Measurements from ENCODE around the gene MB.
"Not testable (repeated sequence)": the region's sequence is repeated elsewhere in the genome, so short reads cannot be mapped to it uniquely, and the experiment has no call there.

MB gene

DNA sequence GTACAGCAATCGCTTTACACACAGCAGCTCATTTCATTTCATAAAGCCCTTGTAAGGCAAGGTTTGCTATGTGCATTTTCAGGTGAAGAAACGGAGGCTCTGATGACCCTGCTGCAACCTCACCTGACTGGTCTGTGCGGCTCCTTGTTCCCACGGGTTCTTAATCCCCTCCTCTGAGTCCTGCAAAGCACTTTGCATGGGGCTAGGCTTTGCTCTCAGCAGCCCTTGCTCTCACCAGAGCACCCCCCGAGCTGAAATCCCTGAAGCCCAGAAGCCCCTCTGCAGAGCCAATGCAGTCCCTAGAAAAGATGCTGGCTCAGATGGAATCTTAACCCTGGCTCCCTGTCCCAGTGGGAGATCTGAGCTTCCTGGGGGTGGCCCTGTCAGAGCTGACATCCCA lies 20.1 kb upstream of the MB start:
- DNase-seq (ENCODE audit: low read depth), result no peak

DNA sequence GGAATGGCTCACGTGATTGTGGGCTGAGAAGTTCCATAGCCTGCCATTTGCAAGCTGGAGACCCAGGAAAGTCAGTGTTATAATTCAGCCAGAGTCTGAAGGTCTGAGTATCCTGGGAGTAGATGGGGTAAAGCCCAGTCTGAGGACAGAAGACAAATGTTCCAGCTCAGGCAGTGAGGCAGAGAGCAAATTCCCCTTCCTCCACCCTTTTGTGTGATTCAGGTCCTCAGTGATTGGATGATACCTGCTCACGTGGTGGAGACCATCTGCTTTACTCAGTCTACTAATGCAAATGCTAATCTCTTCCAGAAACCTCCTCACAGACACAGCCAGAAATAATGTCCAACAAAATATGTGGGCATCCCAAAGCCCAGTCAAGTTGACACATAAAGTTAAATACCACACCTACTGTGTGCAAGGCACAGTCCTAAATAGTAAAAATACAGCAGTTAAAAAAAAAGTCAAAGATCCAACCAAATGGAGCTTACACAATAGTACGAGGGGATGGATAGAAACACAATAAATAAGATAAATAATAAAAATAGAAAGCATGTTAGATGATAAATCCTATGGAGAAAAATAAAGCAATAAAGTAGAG lies 17.9 kb upstream of the MB start:
- no peak for DNase-seq (ENCODE audit: low read depth)

DNA sequence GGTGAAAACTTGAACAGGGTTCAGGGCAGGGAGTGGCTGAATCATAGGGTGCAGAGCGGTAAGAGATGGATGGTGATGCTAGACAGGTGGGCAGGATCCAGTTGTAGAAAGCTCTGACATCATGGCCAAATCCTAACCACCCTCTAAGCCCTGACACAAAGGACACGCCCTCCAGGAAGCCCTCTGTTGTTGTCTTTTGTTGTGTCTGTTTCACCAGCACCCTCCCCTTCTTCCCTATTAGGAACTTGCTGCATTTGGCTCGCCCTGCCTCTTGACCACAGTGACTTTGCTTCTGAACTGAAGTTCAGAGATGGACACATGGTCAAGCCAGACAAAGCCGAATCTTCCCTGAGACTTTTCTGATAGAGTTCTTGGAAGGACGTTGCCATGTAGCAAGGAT lies 16.9 kb upstream of the MB start:
- no peak for DNase-seq (ENCODE audit: low read depth)

DNA sequence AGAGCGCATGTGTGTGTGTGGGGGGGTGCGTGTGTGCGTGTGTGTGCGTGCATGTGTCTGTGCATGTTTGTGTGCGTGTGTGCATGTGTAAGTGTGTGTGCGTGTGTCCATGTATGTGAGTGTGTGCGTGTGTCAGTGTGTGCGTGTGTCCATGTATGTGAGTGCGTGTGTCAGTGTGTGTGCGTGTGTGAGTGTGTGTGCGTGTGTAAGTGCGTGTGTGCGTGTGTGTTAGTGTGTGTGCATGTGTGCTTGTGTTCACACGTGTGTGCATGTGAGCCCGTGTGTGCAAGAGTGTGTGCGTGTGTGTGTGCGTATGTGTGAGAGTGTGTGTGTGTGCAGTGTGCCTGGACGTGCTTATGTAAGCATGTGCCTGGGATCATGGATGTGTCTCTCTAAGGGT lies 16.4 kb upstream of the MB start:
- no peak for DNase-seq (ENCODE audit: low read depth)

DNA sequence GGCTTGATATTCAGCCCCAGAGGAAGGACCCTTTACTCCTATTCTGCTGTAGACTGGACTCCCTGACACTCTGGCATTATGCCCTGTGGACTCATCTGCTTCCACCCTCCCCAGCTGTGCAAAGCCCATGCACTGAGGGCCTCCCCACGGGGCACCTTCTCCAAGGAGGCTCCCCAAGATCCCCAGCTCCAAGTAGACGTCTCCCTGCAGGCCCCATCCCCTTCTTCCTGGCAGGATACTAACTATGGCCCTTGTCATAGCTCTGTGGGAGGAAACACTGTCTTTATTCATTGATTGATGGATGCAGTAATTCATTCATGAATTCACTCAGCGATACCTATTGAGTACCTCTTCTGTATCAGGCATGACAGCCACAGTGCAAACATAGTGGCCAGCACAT lies 15.8 kb upstream of the MB start:
- DNase-seq (ENCODE audit: low read depth), result no peak

DNA sequence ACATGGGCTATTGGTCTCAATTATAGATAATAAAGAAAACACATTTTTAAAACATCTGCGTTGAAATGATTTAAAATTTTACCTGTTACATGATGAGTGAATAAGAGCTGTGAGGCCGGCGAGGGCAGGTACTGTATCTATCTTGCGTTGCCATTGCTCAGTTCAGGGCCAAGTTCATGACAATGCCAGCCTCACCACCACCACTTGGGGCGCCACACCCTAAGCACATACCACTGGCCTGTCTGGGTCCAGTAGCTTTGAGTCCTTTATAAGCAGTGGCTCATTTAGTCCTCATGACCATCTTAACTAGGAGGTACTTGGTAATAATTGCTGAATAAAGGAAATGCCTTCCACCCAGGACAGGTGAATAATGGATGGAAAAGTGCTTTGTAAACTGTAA lies 14.5 kb upstream of the MB start:
- no peak for DNase-seq (ENCODE audit: low read depth)

DNA sequence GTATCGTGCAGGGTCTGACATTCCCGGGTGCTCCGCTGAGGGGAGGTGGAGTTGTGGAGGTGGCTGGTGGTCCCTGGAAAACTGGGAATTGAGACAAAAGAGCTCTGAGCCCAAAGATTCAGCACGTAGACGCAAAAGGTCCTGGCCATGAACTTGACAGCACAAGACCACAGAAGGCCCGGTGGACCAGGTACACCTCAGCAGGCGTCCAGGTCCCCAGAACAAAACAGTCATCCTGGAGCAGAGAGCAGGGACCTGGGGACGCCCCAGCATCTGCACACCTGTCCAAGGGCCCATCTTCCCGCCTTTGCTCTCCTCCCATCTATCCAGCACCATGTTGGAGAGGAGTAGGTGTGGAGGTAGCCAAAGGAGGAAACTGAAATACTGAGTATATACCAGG lies 13.8 kb upstream of the MB start:
- no peak for DNase-seq (ENCODE audit: low read depth)

DNA sequence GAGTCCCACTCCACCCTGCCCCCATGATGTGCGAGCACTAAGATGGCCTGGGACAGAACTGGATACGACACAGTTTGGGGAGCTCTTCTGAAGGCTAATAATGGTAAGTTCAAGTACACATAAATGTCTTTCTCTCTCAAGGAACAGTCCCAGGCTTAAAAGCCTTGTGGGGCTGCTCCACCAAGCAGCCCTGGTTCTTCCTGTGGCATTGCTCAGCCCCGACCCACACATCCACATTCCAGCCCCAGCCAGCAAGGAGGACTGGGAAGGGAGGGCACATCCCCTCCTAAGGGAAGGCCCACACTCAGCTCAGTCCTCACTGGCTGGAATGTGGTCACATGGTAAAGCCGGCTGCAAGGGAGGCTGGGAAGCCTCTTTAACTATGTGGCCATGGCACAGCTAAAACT lies 13.3 kb upstream of the MB start:
- DNase-seq (ENCODE audit: low read depth), result peak; percentile 41

DNA sequence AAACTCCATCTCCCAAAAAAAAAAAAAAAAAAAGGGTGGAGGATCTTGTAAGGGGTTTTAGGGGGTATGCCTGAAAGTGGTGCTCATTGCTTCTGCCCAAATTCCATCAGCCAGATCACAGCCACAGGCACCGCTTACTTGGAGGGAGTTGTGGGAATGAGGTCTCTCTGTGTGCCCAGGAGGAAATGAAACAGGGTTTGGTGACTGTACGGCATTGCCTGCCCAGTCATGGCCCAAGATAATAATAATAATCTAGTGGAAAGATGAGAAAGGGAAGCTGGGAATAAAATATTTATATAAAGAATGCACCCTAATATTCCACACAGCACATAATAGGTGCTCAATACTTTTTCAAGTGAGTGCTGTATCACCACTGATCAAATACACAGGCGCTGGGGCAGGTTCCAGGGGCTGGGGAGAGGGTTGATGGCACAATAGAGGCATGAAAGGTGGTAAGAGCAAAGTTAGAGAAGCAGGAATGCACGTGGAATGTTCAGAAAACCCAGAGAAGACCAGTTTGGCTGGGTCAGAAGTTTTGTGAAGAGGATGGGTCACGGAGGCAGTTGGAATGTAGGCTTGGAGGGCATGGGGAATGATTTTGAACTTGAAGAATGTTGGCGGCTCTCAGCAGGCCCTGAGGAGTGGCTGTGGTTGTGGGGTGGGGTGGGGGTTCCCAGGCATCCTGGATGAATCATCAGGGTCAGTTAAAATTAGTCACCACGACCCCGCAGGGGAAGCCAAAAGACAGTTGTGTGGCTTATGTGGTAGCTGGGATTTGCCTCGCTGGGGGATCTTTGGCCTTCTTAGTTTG lies 12.5 kb upstream of the MB start:
- peak; percentile 95 for DNase-seq (ENCODE audit: low read depth)

DNA sequence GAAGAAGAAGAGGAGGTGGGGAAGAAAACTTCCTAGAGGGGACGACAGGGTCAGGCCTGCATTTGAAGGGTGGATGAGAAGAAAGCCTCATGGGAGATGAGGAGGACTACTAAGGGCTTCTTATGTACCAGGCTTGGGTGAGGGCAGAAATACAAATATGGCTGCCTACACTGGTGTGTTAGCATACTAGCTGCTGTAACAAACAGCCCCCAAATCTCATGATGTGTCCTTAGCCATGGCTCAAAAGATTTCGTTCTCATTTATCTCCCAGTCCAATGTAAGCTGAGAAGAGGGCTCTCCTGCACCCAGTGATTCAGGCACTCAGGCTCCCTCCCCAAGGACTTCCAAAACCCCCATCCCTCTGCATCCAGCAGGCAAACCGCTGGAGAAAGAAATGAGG lies 11.6 kb upstream of the MB start:
- no peak for DNase-seq (ENCODE audit: low read depth)

DNA sequence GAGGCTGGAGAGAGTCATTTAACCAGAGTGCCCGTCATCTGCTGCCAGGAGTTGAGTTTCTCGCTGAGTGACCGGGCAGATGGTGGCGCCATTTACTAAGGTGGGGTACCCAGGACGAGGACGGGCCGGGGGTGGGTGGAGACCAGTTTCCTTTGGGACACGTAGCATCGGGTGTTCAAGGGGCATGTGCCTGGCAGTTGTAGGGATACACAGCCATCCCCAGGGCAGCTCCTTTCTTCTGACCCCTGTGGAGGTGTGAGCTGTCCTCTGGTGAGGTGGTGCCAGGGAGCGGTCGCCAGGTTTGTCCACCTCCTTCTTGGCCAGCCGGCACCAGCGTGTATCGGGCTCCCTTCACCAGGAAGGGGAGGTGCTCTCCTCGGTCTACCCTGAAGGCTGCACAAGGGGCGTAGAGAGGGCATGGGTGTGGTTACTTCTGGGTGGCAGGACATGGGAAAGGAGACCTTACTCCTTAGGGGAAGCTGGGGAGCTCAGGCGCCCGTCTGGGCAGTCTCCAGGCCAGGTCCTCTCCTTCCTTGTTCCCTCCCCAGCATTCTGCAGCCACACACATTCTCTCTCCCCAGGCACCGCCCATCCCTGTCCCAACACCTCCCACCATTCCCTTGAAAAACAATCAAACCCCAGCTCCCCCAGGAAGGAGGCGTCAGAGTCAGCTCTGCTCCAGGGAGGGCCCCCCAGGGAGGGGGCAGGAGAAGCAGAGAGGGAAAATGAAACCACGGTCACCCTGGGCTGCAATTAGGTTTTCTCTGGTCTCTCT lies 10.3 kb upstream of the MB start:
- peak; percentile 67 for DNase-seq (ENCODE audit: low read depth)

DNA sequence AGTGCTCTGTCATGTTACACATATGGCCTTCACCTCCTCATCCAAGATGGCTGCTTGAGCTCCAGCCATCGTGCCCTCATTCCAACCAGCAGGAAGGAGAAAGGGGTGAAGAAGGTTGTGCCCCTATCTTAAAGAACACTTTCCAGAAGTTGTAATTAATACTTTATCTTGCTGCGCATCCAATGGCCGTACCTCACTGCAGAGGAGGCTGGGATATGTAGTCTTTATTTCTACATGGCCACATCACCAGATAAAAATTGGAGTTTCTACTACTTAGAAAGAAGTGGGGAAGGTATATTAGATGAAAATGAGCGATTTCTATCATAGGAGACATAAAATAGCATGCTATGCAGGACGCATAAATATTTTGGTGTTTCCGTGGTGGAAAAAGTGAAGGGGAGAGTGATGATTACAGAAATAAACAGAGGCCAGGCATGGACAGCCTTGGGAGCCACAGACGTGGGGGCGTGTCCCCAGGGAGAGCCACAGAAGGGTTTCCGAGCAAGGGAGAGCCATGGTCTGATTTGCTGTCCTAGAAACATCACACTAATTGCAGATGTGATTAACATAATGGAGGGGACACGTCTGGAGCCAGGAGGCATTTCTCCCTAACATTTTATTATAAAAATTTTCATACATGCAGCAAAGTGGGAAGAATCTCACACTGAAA lies 8.8 kb upstream of the MB start:
- no peak for DNase-seq (ENCODE audit: low read depth)

DNA sequence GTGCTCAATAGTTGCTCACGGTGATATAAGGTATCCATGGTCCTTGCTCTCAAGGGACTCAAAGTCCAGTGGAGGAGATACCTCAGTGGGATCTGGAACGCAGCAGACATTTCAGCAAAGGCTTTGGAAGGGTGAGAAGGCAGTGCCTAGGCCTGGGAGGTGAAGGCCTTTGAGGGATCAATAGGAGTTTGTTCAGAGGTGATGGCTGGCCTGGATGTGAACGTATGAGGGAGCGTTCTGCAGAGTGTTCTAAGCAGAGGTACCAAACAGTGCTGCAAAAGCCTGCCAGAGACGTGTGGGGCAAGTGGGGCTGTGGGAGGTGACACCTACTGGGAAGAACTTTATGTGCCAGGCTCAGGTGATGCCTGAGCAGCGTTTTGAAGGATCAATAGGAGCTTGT lies 7.4 kb upstream of the MB start:
- DNase-seq (ENCODE audit: low read depth), result no peak

DNA sequence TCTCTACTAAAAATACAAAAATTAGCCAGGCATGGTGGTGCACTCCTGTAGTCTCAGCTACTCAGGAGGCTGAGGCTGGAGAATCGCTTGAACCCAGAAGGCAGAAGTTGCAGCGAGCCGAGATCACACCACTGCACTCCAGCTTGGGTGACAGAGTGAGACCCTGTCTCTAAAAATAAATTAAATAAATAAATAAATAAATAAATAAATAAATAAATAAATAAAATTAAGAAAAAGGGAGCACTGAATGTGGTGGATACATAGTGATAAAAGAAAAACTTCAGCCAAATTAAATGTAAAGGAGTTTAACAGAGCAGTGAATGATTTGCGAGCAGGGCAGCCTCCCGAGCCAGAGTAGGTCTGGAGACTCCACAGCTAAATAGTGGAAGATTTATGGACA lies 6.8 kb upstream of the MB start:
- DNase-seq (ENCODE audit: low read depth), result not testable (repeated sequence)

DNA sequence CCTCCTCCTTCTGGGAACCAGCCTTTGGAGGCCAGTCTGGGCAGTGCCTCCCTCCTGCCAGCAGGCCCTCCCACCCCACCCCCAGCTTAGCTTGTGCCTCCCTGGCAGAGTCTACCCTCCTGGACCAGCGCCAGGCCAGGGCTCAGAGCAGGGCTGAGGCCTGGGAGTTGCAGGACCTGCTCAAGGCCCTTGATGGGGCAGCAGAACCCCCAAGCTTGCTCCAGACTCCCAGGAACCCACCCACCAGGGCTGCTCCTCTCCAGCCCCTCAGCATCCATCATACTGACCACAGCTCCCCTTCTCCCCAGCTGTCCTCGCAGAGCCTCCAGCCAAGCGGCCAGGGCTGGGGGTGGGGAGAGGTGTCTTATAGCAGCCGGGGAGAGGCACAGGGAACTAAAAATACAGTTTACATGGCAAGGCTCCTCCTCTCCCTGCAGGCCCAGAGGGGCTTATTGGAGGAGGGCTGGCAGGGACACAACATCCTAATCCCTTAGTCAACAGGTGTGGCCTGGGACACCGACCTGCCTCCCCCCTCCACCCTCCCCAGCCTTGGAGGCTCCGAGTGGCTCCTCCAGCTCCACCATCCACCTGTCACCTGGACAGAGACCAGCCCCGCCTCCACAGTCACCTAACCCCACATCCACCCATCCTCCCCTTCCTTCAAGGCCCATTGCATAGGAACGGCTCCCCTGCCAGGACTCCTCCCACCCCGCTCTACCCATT lies 5.2 kb upstream of the MB start:
- no peak for DNase-seq (ENCODE audit: low read depth)

DNA sequence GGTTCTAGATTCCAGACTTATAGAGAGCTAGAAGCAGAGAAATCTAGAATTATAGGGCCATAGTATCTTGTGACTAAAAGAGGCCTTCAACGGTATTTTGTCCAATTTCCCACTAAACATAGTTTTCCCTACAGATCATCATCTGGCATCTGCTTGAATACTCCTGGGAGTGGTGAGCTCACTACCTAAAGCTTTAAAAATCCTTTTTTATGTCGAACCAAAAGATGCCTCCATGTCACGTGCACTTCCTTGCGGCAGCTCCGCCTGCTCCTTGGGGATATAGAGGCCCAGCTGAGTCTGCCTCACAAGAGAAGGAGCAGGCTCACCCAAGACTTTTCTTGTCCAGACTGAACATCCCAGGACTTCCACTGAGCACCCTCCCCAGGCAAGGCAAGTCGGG lies 4.3 kb upstream of the MB start:
- DNase-seq (ENCODE audit: low read depth), result no peak

DNA sequence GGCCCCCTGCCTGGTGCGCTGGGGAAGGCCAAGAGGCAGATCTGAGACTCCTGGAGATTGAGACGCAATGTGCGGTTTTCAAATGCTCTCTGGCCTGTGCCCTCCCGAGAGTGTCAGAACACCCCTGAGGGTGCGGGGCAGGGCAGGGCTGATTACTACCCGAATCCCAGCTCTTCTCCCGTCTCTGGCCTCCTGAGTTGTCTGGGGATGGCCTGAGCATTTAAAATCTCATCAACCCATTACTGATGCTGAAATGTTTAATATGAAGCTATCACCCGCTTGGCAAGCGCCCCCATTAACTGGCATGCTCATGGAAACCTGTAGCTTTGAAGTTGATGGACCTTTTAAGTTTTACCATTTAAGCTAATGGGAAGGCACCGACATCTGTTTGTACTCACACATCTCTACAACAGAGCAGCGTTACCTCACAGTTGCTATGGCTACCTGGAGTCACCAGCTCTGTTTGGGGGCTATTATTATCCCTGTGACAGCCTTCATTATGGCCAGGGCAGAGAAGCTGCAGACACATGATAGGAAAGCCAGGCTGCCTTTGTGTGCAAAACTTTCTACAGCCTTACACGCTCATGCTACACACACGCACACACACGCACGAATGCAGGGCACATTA lies 3.6 kb upstream of the MB start:
- DNase-seq (ENCODE audit: low read depth), result no peak

DNA sequence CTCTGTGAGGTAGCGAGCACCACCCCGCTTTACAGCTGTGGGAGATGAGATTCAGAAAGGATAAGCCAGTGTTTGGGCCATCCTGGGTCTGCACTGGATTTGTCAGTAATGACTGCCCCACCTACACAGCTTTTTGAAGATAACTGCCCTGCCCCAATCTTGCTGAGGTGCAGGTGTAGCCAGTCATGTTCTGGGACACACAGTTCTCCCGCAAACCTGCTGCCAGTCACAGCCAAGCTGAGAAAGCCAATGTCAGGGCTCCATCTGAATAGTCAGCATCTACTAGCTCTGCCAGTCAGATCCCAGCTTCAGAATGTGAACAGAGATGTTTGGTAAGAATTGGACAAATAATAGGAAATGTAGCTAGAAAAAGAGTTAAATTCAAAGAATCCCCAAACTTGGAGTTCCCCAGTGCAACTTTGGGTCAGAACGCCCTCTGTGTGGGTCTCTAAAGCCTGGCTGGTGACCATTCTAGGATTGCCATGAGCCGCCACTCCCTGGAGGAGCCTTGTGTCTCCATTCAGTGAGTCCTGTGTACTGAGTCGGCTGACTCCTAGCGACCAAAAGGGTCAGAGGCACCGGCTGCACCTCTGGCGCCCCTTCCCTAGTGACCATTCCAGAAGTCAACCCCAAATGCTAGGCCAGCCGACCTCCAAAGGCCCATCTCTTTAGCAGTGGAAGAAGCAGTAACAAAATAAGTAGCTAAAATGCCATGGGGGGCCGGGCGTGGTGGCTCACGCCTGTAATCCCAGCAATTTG lies 2.4 kb upstream of the MB start:
- DNase-seq (ENCODE audit: low read depth), result no peak

DNA sequence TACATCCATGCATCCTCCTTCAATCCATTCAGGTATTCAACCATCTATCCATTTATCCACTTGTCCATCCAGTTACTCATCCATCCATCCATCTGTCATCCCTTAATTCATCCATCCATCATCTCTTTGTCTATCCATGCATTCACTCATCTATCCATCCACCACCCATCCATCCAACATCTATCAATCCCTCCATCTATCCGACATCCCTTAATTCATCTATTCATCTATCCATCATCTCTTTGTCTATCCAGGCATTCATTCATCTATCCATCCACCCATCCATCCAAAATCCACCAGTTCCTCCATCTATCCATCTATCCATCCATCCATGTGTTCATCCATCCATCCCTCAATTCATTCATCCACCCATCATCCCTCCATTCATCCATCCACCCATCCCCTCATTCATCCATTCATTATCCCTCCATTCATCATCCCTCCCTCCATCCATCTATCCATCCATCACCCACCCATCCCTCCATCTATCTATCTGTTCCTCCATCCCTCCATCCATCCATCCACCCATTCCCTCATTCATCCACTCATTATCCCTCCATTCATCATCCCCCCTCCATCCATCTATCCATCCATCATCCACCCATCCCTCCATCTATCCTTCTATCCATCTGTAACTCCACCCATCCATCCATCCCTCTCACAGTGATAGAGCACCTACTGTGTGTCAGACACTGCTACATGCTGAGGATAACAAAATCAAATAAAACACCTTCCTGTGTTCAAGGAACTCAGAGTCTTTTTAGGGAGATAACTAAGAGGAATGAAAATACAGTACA lies 1.5 kb upstream of the MB start:
- DNase-seq (ENCODE audit: low read depth), result no peak

DNA sequence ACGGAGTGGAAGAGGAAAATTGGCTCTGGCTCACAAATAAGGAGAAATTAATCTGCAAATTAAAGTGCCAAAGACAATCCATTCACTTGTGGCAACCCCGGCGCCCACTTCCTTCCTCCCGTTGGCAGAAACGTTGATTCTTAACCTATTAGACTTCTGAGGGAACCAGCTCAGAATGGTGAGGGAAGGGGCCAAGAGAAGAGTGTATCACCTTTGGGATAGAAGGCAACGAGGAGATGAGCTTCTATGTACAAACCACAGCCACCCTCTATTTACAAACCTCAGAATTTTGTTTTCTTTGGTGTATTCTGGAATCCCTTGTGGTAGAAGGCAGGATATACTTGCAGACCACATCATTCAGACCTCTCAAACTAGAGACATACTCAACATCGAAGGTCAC lies 1.1 kb downstream of the MB start:
- DNase-seq (ENCODE audit: low read depth), result no peak

All from HS-27A (cell line).